ENCODE results near the gene SDR42E2.

Gene SDR42E2

DNA sequence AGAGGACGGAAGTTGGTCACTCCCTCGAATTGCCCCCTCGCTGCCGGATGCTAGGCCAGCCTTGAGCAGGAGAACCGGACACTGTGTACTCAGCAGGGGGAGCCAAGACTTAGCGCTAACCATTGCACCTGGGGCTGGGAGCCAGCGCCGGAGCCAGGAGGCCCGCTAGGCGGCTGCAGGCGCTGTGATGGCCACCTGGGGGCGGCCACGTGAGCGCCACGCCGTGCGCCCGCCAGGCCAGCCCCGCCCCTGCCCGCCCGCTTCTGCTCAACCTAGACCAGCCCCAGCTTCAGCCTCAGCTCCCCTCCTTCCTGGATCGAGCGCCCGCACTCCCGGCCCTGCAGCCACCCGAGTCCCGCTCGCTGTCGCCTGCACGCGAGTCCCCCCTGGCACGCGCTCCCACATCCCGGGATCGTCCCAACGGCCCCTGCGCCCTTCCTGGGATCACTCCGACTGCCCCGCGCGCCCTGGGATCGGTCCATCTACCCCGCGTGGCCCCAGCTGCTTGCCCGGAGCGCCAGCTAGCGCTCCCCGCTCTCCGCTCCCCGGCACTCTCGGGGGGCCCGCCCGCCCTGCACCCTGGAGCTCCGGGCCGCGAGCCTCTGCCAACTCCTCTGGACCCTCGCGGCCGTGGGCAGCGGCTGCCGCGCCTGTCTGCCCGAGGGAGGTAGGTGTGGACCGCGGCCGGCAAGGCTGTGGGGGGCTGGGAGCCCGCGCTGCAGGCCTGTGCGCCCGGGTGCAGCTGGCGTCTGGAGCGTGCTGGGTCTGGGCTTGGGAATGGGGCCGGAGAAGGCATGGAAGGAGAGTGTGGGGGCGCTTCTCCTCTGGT lies 43.9 kb downstream of the SDR42E2 start, which contains the start of gene EEF2K:
Gene EEF2K, plus strand, starts transcription at position 266 of the 829 bp plus-strand sequence. CDS start 19,452 bp downstream, outside the sequence.
- H3K4me3 ChIP-seq = peak within 1 kb of the TSS; percentile 90 to 95
- peak; percentile 95 to 98 for DNase-seq
- peaks cover 0 to 48% (median 39%) of the 10 kb centered on the region in 4 donors for H3K4me1 ChIP-seq
- H3K27ac ChIP-seq = peak within 1 kb of the TSS; percentile 87 to 89
- no peaks in the 10 kb centered on the region for H3K36me3 ChIP-seq
- TF ChIP-seq, protein P1, sequence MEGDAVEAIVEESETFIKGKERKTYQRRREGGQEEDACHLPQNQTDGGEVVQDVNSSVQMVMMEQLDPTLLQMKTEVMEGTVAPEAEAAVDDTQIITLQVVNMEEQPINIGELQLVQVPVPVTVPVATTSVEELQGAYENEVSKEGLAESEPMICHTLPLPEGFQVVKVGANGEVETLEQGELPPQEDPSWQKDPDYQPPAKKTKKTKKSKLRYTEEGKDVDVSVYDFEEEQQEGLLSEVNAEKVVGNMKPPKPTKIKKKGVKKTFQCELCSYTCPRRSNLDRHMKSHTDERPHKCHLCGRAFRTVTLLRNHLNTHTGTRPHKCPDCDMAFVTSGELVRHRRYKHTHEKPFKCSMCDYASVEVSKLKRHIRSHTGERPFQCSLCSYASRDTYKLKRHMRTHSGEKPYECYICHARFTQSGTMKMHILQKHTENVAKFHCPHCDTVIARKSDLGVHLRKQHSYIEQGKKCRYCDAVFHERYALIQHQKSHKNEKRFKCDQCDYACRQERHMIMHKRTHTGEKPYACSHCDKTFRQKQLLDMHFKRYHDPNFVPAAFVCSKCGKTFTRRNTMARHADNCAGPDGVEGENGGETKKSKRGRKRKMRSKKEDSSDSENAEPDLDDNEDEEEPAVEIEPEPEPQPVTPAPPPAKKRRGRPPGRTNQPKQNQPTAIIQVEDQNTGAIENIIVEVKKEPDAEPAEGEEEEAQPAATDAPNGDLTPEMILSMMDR (IDR thresholded peaks at IDR 0.05) = peak; percentile 92 to 93
- no peaks in the 10 kb centered on the region for H3K9me3 ChIP-seq
- no peaks in the 10 kb centered on the region for H3K27me3 ChIP-seq
- intact Hi-C loops (cut with DNase I; ENCODE audit: low total_unique reads) = loop anchor here (2.0 kb wide), 1 partner anchor 15 kb away; no protein-coding TSS in a partner anchor

DNA sequence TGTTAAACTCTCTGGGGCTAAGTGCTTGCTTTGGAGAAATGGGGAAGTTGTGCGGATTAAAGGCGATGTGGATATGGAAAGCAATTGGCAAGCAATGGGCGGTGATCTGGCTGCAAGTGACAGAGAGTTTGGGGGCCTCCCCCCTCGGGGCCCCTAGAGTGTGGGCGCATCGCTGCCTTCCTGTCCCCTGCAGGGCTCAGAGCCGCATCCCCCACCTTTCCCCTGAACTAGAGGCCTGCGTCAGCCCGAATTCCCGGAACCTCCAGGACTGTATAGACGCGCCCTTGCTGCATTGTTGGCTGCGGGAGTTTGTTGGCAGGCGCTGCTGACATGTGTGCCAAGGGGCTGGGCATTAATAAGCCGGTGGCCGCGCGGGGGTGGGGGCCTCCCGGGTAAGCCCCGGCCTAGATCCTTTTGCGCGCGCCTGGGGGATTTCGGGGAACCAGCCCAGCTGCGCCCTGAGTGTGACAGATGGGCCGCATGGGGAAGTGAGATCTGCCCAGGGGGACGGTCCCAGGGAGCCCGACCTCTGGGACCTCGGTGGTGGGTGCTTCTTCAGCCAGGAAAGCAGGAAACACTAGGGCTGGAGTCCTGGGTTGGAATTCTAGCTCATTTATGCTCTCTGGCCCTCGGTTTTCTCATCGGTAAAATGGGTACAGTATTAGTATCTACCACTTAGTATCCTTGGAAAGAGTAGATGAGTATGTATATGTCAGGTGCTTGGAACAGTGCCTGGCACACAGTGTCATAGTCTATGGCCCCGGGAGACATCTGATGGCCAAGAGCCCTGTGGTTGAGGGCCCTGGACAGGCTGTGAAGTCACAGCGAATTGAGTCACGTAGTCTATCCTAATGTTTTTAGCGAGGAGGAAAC lies 44.8 kb downstream of the SDR42E2 start:
- Histone ChIP-seq H3K27me3 (no peaks in the 10 kb centered on the region), H3K36me3 (no peaks in the 10 kb centered on the region), H3K4me1 (peaks cover 0 to 56% (median 42%) of the 10 kb centered on the region in 4 donors), H3K4me3 (peak overlapping the region; percentile 90 to 95), H3K27ac (peak overlapping the region; percentile 87 to 89), H3K9me3 (no peaks in the 10 kb centered on the region)
- TF ChIP-seq, protein P1 (IDR thresholded peaks at IDR 0.05) = peak in 1 of 2 experiments; percentile 1
- peak; percentile 87 to 93 for DNase-seq
- intact Hi-C loops (cut with DNase I; ENCODE audit: low total_unique reads) = loop anchor here (2.0 kb wide), 1 partner anchor 14 kb away; no protein-coding TSS in a partner anchor

DNA sequence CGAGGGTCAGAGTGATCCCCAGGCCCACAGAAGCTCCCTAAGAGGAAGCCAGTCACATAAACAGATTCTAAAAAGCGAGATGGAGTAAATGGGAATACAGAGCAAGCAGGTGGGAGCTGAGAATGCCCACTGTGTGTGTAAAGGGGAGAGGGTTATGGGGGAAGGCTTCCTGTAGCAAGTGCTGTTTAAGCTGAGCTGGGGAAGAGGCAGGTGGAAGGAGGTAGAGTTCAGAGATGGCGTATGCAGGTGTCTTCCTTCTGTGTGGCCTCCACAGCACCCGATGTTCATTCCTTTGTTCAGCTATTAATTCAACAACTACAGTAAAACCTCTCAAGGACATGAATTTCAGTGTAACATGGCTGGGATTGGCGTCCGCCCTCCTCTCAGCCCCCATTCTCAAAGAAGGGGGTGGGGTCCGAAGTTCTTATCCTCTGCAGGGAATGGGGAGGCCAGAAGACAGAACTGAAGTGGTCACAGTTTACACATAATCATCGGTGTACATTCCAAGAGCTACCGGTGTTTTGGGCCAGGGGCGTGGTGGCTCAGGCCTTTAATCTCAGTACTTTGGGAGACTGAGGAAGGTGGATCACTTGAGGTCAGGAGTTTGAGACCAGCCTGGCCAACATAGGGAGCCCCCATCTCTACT lies 45.5 kb downstream of the SDR42E2 start:
- H3K4me1 ChIP-seq = peaks cover 0 to 64% (median 49%) of the 10 kb centered on the region in 4 donors
- H3K9me3 ChIP-seq = no peaks in the 10 kb centered on the region
- TF ChIP-seq, protein P1 (IDR thresholded peaks at IDR 0.05) = no peak
- H3K27ac ChIP-seq = peak overlapping the region; percentile 87 to 89
- intact Hi-C loops (cut with DNase I; ENCODE audit: low total_unique reads) = loop anchor here (2.0 kb wide), 1 partner anchor 13 kb away; no protein-coding TSS in a partner anchor
- H3K4me3 ChIP-seq = peak overlapping the region; percentile 90 to 95
- H3K27me3 ChIP-seq = no peaks in the 10 kb centered on the region
- peaks cover 0 to 5% (median 0%) of the 10 kb centered on the region in 3 donors for H3K36me3 ChIP-seq
- DNase-seq = no peak

DNA sequence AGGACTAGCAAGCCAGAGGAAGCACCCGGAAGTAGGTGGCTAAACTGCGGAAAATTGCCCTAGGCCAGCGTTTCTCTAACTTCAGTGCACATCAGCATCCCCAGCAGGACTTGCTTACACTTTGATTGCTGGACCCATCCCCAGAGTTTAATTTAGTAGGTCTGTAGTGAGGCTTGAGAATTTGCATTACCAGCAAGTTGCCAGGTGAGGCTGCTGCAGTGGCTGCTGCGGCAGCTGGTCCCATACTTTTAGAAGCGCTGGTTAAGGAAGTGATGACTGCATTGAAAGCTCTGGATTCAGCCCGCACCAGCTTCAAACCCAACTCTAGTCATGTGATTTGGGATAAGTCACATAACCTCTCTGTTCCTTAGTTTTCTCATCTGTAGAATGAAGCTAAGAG lies 48.0 kb downstream of the SDR42E2 start:
- peaks cover 0 to 79% (median 56%) of the 10 kb centered on the region in 4 donors for H3K4me1 ChIP-seq
- no peaks in the 10 kb centered on the region for H3K9me3 ChIP-seq
- no peaks in the 10 kb centered on the region for H3K27me3 ChIP-seq
- H3K36me3 ChIP-seq = peaks cover 0 to 11% (median 5%) of the 10 kb centered on the region in 3 donors
- no peak for DNase-seq
- peak overlapping the region; percentile 87 to 89 for H3K27ac ChIP-seq
- no peak overlapping the region for H3K4me3 ChIP-seq
- TF ChIP-seq, protein P1 (IDR thresholded peaks at IDR 0.05) = no peak
- intact Hi-C loops (cut with DNase I; ENCODE audit: low total_unique reads) = no loop called here

DNA sequence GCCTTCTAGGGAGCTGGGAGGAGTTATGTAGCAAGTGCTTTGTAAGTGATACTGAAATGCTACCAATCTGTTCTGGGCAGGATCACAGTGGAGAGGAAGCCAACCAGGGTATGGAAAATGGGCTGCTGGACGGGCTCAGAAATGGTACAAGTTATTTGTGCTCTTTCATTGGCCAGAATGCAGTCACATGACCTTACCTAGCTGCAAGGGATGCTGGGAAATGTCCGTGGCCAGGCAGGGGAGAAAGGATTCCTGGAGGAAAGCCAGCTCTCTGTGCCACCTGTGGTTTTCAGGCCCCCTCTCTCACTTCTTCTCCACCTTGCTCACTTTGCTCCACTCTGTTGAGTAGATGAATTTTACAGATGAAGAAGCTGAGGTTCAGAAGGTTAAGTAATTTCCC lies 48.5 kb downstream of the SDR42E2 start:
- Histone ChIP-seq H3K9me3 (no peaks in the 10 kb centered on the region), H3K4me1 (peaks cover 0 to 78% (median 56%) of the 10 kb centered on the region in 4 donors), H3K4me3 (no peak overlapping the region), H3K27me3 (no peaks in the 10 kb centered on the region), H3K27ac (peak overlapping the region; percentile 87 to 89), H3K36me3 (peaks cover 0 to 11% (median 9%) of the 10 kb centered on the region in 3 donors)
- DNase-seq = no peak
- TF ChIP-seq, protein P1 (IDR thresholded peaks at IDR 0.05) = no peak
- intact Hi-C loops (cut with DNase I; ENCODE audit: low total_unique reads) = no loop called here
